GM12878 (cell line): ENCODE measurements around the gene ARHGAP26. TPM values are rescaled to one million over a fixed set of nuclear protein-coding genes. Genes with fewer than 3 reads are reported as not detected.
A peak's percentile ranks its signal among the peaks of the same experiment; 100 is the strongest.

ENCODE experiments used
- ATAC-seq: fragments of 200-7000 bp; cut with Tn5 transposase; 3 replicates; pipeline ENCODE4 v1.9.1; 2020; ENCODE audit warnings: mild to moderate bottlenecking, moderate library complexity
- BruUV-seq: library from RNA; stranded (reverse); fragments of 400-500 nt; replicated peaks from 2 replicates; lab custom pipeline; 2021; lab: Mats Ljungman, UMichigan
- CTCF ChIA-PET: fragments of 300-600 bp; sonication (Branson Sonifier 250); formaldehyde crosslinking; extraction: SDS; loops from one replicate; lab custom pipeline; 2021; ENCODE audit warnings: inconsistent platforms; lab: Yijun Ruan, JAX
- POLR2A ChIA-PET: fragments of 350-600 bp; formaldehyde crosslinking; extraction: SDS; loops from one replicate; lab custom pipeline; 2021; ENCODE audit warnings: inconsistent platforms; lab: Charles Lee
- RAD21 ChIA-PET: fragments of 300-600 bp; sonication (Branson Sonifier 250); formaldehyde crosslinking; loops from one replicate; lab custom pipeline; 2023; ENCODE audit warnings: antibody characterized with exemption; ENCODE audit not compliant: unreplicated experiment; lab: Charles Lee
- SMC1A ChIA-PET: fragments of 300-600 bp; sonication (Branson Sonifier 250); formaldehyde crosslinking; loops from one replicate; lab custom pipeline; 2023; ENCODE audit not compliant: unreplicated experiment, uncharacterized antibody; lab: Charles Lee
- DNase-seq: peaks from one replicate; pipeline ENCODE4 v3.0.0-alpha.2; 2011; ENCODE audit warnings: low read depth, low spot score
- FAIRE-seq: peaks from 3 replicates; lab custom pipeline; 2011; peaks lifted over from hg19 to GRCh38; lab: Jason Lieb, UNC
- H2AFZ ChIP-seq: 2 replicates; pipeline ENCODE4 v1.6.0; 2011; ENCODE audit warnings: low read depth, low read length, control low read depth; ENCODE audit not compliant: control insufficient read depth
- H3K27ac ChIP-seq: 2 replicates; pipeline ENCODE4 v1.5.1; 2011; ENCODE audit warnings: control low read depth; ENCODE audit not compliant: control insufficient read depth, insufficient read depth
- H3K27me3 ChIP-seq, 2 experiments: replicated peaks in 1 of 2; 2 replicates each; pipeline versions ENCODE4 v1.6.0 to v1.6.1; 2011; ENCODE audit warnings: low read length in 1 of 2; ENCODE audit not compliant: control insufficient read depth in 2 of 2, insufficient read depth in 2 of 2
- H3K36me3 ChIP-seq, 2 experiments: 2 replicates each; pipeline ENCODE4 v1.5.1; 2011; ENCODE audit warnings: low read length in 1 of 2; ENCODE audit not compliant: control insufficient read depth in 2 of 2, insufficient read depth in 2 of 2
- H3K4me1 ChIP-seq: 2 replicates; pipeline ENCODE4 v1.6.1; 2011; ENCODE audit warnings: mild to moderate bottlenecking, low read length, moderate library complexity, mixed read lengths; ENCODE audit not compliant: control insufficient read depth, insufficient read depth
- H3K4me2 ChIP-seq: 2 replicates; pipeline ENCODE4 v1.6.0; 2011; ENCODE audit warnings: control low read depth; ENCODE audit not compliant: control insufficient read depth, insufficient read depth
- H3K4me3 ChIP-seq: fragments of 200-600 bp; sonication (generic); 2 replicates; pipeline ENCODE4 v1.5.1; 2016
- H3K79me2 ChIP-seq: 2 replicates; pipeline ENCODE4 v1.6.0; 2011; ENCODE audit warnings: low read length; ENCODE audit not compliant: control insufficient read depth, insufficient read depth
- H3K9ac ChIP-seq: 2 replicates; pipeline ENCODE4 v1.8.0; 2011; ENCODE audit warnings: low read length, control low read depth, mixed read lengths; ENCODE audit not compliant: control insufficient read depth, insufficient read depth
- H3K9me3 ChIP-seq: replicated peaks from 3 replicates; pipeline ENCODE4 v1.5.1; 2011; ENCODE audit warnings: mild to moderate bottlenecking, low read length; ENCODE audit not compliant: control insufficient read depth, insufficient read depth
- H4K20me1 ChIP-seq: 2 replicates; pipeline ENCODE4 v1.6.0; 2011; ENCODE audit not compliant: control insufficient read depth, insufficient read depth
- BACH1 ChIP-seq: fragments of 450-650 bp; IDR thresholded peaks from 2 replicates; pipeline ENCODE4 v1.6.1; 2017; ENCODE audit warnings: mild to moderate bottlenecking, borderline replicate concordance
- BCL11A ChIP-seq: IDR thresholded peaks from 2 replicates; pipeline ENCODE4 v1.6.1; 2011; ENCODE audit warnings: low read depth, low read length
- CREM ChIP-seq: IDR thresholded peaks from 2 replicates; pipeline ENCODE4 v1.6.1; 2014; ENCODE audit warnings: antibody characterized with exemption, low read depth
- ESRRA ChIP-seq: IDR thresholded peaks from 2 replicates; pipeline ENCODE4 v1.6.1; 2012; ENCODE audit warnings: mild to moderate bottlenecking, low read length, improper control_type of control experiment
- NFYB ChIP-seq: IDR thresholded peaks from 2 replicates; pipeline ENCODE4 v1.6.1; 2011; ENCODE audit warnings: low read depth, mild to moderate bottlenecking, low read length, improper control_type of control experiment, moderate library complexity; ENCODE audit not compliant: insufficient read depth
- NR2F1 ChIP-seq: fragments of 450-650 bp; conservative IDR thresholded peaks from 2 replicates; pipeline ENCODE4 v1.6.1; 2017; ENCODE audit warnings: mild to moderate bottlenecking
- POLR2A ChIP-seq: IDR thresholded peaks from 2 replicates; pipeline ENCODE4 v1.6.1; 2011; ENCODE audit warnings: low read depth, mild to moderate bottlenecking, low read length
- POLR2AphosphoS2 ChIP-seq: IDR thresholded peaks from 2 replicates; pipeline ENCODE4 v1.6.1; 2011; ENCODE audit warnings: low read depth, mild to moderate bottlenecking, low read length, improper control_type of control experiment, moderate library complexity
- POLR2AphosphoS5 ChIP-seq: IDR thresholded peaks from 2 replicates; pipeline ENCODE4 v1.6.1; 2011; ENCODE audit warnings: mild to moderate bottlenecking, low read length, inconsistent platforms
- POU2F2 ChIP-seq: IDR thresholded peaks from 3 replicates; pipeline ENCODE4 v1.6.1; 2011; ENCODE audit warnings: low read depth, mild to moderate bottlenecking, low read length, borderline replicate concordance
- RBBP5 ChIP-seq: fragments of 200-600 bp; sonication (generic); conservative IDR thresholded peaks from 2 replicates; pipeline ENCODE4 v1.6.1; 2016
- SP1 ChIP-seq: IDR thresholded peaks from one replicate; pipeline ENCODE4 v1.6.1; 2011; ENCODE audit warnings: low read depth, low read length
- SUZ12 ChIP-seq: fragments of 200-600 bp; sonication (generic); IDR thresholded peaks from one replicate; pipeline ENCODE4 v1.6.1; 2018; ENCODE audit warnings: antibody characterized with exemption, mild to moderate bottlenecking; ENCODE audit not compliant: unreplicated experiment
- TBL1XR1 ChIP-seq: IDR thresholded peaks from 2 replicates; pipeline ENCODE4 v1.6.1; 2012; ENCODE audit warnings: low read depth, low read length, improper control_type of control experiment
- TCF3 ChIP-seq: IDR thresholded peaks from 2 replicates; pipeline ENCODE4 v1.6.1; 2012; ENCODE audit warnings: low read depth, mild to moderate bottlenecking, low read length, borderline replicate concordance; ENCODE audit not compliant: insufficient read depth
- ZNF592 ChIP-seq: fragments of 450-650 bp; IDR thresholded peaks from 2 replicates; pipeline ENCODE4 v1.6.1; 2017; ENCODE audit warnings: mild to moderate bottlenecking, moderate library complexity
- ZNF622 ChIP-seq: fragments of 450-650 bp; IDR thresholded peaks from 2 replicates; pipeline ENCODE4 v1.6.1; 2017; ENCODE audit warnings: mild to moderate bottlenecking, inconsistent platforms
- ZNF687 ChIP-seq: fragments of 450-650 bp; IDR thresholded peaks from 2 replicates; pipeline ENCODE4 v1.6.1; 2017; ENCODE audit warnings: mild to moderate bottlenecking, moderate library complexity
- WGBS: methylation state at CpG from one replicate; pipeline ENCODE4 v1.1.6; 2016; ENCODE audit warnings: low lambda C conversion rate; ENCODE audit not compliant: insufficient replicate concordance, insufficient coverage; ENCODE audit errors: missing lambda C conversion rate; 5-methylcytosine and 5-hydroxymethylcytosine counted together
- in situ Hi-C: fragments of 300-500 bp; cut with MboI; formaldehyde crosslinking; loops from 9 replicates; pipeline ENCODE4 v1.14.3; 2018; ENCODE audit warnings: mixed read lengths
- intact Hi-C: fragments of 100-400 bp; cut with micrococcal nuclease; formaldehyde crosslinking; loops from one replicate; pipeline ENCODE4 v1.14.2; 2022; ENCODE audit not compliant: unreplicated experiment
- polyA plus RNA-seq, 11 experiments: library from polyadenylated mRNA; depleted of rRNA in 4 of 11; unstranded in 6 of 11; stranded (reverse) in 5 of 11; fragments of >200 nt; fragmentation: Nextera tagmentation in 4 of 11; fragmentation: Illumina TruSeq in 1 of 11; extraction: Ambion mirVana in 4 of 11; extraction: Trizol in 1 of 11; gene quantifications; 1 replicate in 1 of 11; 2 replicates in 10 of 11; pipeline versions ENCODE4 v1.2.1 to v1.2.3, GENCODE V29; 2011 to 2016; ENCODE audit warnings: inconsistent platforms in 2 of 11, missing spikeins in 2 of 11, low read depth in 1 of 11
- total RNA-seq, 4 experiments: library from RNA; depleted of rRNA in 3 of 4; stranded (reverse); fragments of >200 nt in 3 of 4; fragmentation: Illumina TruSeq in 1 of 4; extraction: Trizol in 1 of 4; gene quantifications; 2 replicates each; pipeline versions ENCODE4 v1.2.1 to v1.2.3, GENCODE V29; 2013 to 2021

ARHGAP26 gene
- total and polyA plus RNA-seq, 10 of the 15 experiments (the other 5 are each of a cell fraction or from before 2014, with no cell fraction given) = 9.4 to 41.5 (median 19.3) TPM

DNA sequence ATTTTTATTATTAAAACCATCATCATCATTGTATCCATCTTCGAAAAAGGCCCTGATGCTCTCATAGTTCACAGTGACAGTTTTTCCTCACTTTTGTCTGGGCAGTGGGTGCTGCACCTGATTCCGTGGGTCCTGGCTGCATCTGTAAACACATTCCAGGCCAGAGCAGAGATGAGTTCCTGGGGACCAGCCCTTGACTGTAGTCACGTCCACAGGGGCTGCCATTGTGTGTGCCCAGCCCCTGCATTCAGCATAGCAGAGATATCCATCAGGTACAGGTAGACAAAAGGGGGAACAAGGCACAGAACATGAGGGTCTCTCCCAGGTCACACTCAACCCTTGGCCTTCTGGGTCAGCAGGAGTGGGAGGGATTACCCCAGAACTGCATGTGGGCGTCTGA is 444.3 kb downstream of the ARHGAP26 start:
- Histone ChIP-seq H3K27me3 (no peaks in the 10 kb centered on the region), H2AFZ (no peak overlapping the region; the same call in 1 of the 2 replicates), H3K36me3 (peaks cover 4 to 5% of the 10 kb centered on the region in 2 experiments; a peak in 3 of 4 replicates), H3K4me1 (peaks cover 76% of the 10 kb centered on the region), H3K4me2 (peak overlapping the region; percentile 85), H3K9ac (peak overlapping the region; percentile 95), H3K4me3 (no peak overlapping the region), H4K20me1 (no peaks in the 10 kb centered on the region), H3K9me3 (no peaks in the 10 kb centered on the region), H3K27ac (peak overlapping the region; percentile 100), H3K79me2 (peaks cover 35% of the 10 kb centered on the region)
- no peak for ATAC-seq
- ChIA-PET POLR2A (interaction anchor here (0.8 to 2.8 kb wide), 16 partner anchors 8 to 212 kb away, joined by 3 to 44 read pairs (median 5); no protein-coding TSS in a partner anchor), RAD21 (interaction anchor here (0.6 to 12.2 kb wide), 21 partner anchors 9 to 219 kb away, joined by 3 to 482 read pairs (median 12); partner anchors contain the start of gene NR3C1), SMC1A (interaction anchor here (0.9 to 11.0 kb wide), 25 partner anchors 9 to 216 kb away, joined by 3 to 423 read pairs (median 7); partner anchors contain the start of gene NR3C1), CTCF (interaction anchor here (1.0 to 6.6 kb wide), 12 partner anchors 15 to 611 kb away, joined by 3 to 77 read pairs (median 4); no protein-coding TSS in a partner anchor)
- in situ Hi-C loops (no loop called here), intact Hi-C loops (loop anchor here (1.0 to 5.0 kb wide), 3 partner anchors 8 to 73 kb away; no protein-coding TSS in a partner anchor)
- TSS peak; percentile 80 for BruUV-seq
- 52% methylated on average over 4 of the region's 4 CpGs for WGBS
- no peak for DNase-seq
- no peak for FAIRE-seq
- TF ChIP-seq BCL11A = 0 out of 2 replicates have a peak, but pooled peaks have one; percentile 15
- peak; percentile 68; the same call in 1 of the 2 replicates for TF ChIP-seq POLR2A
- peak; percentile 1; the same call in 1 of the 2 replicates for TF ChIP-seq ZNF687
- TF ChIP-seq NFYB = no peak
- TF ChIP-seq CREM = peak; percentile 70; the same call in 1 of the 2 replicates
- no peak for TF ChIP-seq ZNF592
- TF ChIP-seq SUZ12 = no peak
- TF ChIP-seq BACH1 = 0 out of 2 replicates have a peak, but pooled peaks have one; percentile 46
- no peak for TF ChIP-seq ESRRA
- no peak for TF ChIP-seq ZNF622
- no peak for TF ChIP-seq RBBP5
- no peak for TF ChIP-seq TBL1XR1
- 0 out of 2 replicates have a peak, but pooled peaks have one; percentile 16 for TF ChIP-seq NR2F1
- no peak for TF ChIP-seq SP1
- TF ChIP-seq TCF3 = no peak
- TF ChIP-seq POLR2AphosphoS2 = peak; percentile 58; the same call in 1 of the 2 replicates
- TF ChIP-seq POLR2AphosphoS5 = peak; percentile 81
- TF ChIP-seq POU2F2 = 0 out of 3 replicates have a peak, but pooled peaks have one; percentile 44
